Hepatocyte (in vitro differentiated cells): ENCODE data around the gene ENOX1.

Experiments
- CTCF ChIP-seq: fragments of 200-600 bp; sonication (generic); IDR thresholded peaks from 2 replicates; pipeline ENCODE4 v1.5.1; 2016; ENCODE audit warnings: antibody characterized with exemption, mild to moderate bottlenecking; ENCODE audit not compliant: poor library complexity
- EZH2 ChIP-seq: fragments of 200-600 bp; sonication (generic); IDR thresholded peaks from 2 replicates; pipeline ENCODE4 v1.6.1; 2016; ENCODE audit warnings: antibody characterized with exemption, mild to moderate bottlenecking, borderline replicate concordance
- EZH2phosphoT487 ChIP-seq: fragments of 200-600 bp; sonication (generic); IDR thresholded peaks from one replicate; pipeline ENCODE4 v1.6.1; 2018; ENCODE audit warnings: antibody characterized with exemption, mild to moderate bottlenecking, low read depth, moderate library complexity; ENCODE audit not compliant: unreplicated experiment, severe bottlenecking

GRCh38 chr13:43830497-43830881 lies 43.7 kb upstream of the ENOX1 start:
- TF ChIP-seq CTCF, result no peak
- TF ChIP-seq EZH2, result no peak
- TF ChIP-seq EZH2phosphoT487, result no peak
